ENCODE results near the gene EPHX1.

The EPHX1 gene

GRCh38 chr1:225859151-225859550 is 49.2 kb downstream of the EPHX1 start:
- Histone ChIP-seq H2BK5ac (ENCODE audit: low read length) (no peak overlapping the region), H4K5ac (ENCODE audit: low read length) (no peak overlapping the region), H3K56ac (ENCODE audit: low read length) (no peak overlapping the region), H3K27ac (ENCODE audit: low read depth, low read length) (no peak overlapping the region), H3K79me2 (ENCODE audit: control insufficient read depth, insufficient read depth, low read length) (no peaks in the 10 kb centered on the region), H2BK120ac (ENCODE audit: low read depth, low read length) (no peak overlapping the region), H3K23ac (ENCODE audit: low read length) (no peak overlapping the region), H3K79me1 (ENCODE audit: low read length) (no peaks in the 10 kb centered on the region), H3K4me2 (ENCODE audit: low read length) (no peak overlapping the region), H3K18ac (ENCODE audit: low read length) (no peak overlapping the region), H2AK5ac (ENCODE audit: low read length) (no peak overlapping the region), H4K8ac (ENCODE audit: low read depth, low read length) (no peak overlapping the region), H3K27me3 (ENCODE audit: insufficient read depth, low read length, poor library complexity) (no peaks in the 10 kb centered on the region), H2BK15ac (replicated peaks; ENCODE audit: low read depth) (no peak overlapping the region), H3K4me3 (ENCODE audit: low read length) (no peak overlapping the region), H3K4ac (ENCODE audit: low read depth, low read length) (no peak overlapping the region), H3K9ac (ENCODE audit: low read length) (no peak overlapping the region), H3K4me1 (ENCODE audit: control insufficient read depth, low read depth, low read length) (no peaks in the 10 kb centered on the region), H3K36me3 (ENCODE audit: control insufficient read depth, insufficient read depth, low read length) (peaks cover 26% of the 10 kb centered on the region)
- DNase-seq: no peak
- WGBS (ENCODE audit: extremely low coverage, insufficient coverage, low lambda C conversion rate): no CpG with 5 or more reads among the region's 5 CpGs

- Histone ChIP-seq H3K9ac (ENCODE audit: low read length) (no peak overlapping the region), H3K18ac (ENCODE audit: low read length) (no peak overlapping the region), H2AK5ac (ENCODE audit: low read length) (no peak overlapping the region), H2BK120ac (ENCODE audit: low read depth, low read length) (no peak overlapping the region), H3K4me2 (ENCODE audit: low read length) (no peak overlapping the region), H4K8ac (ENCODE audit: low read depth, low read length) (no peak overlapping the region), H3K79me1 (ENCODE audit: low read length) (no peaks in the 10 kb centered on the region), H4K5ac (ENCODE audit: low read length) (no peak overlapping the region), H3K23ac (ENCODE audit: low read length) (no peak overlapping the region), H3K56ac (ENCODE audit: low read length) (no peak overlapping the region), H3K4ac (ENCODE audit: low read depth, low read length) (no peak overlapping the region), H3K4me1 (ENCODE audit: control insufficient read depth, low read depth, low read length) (no peaks in the 10 kb centered on the region), H3K36me3 (ENCODE audit: control insufficient read depth, insufficient read depth, low read length) (peaks cover 20% of the 10 kb centered on the region), H3K27me3 (ENCODE audit: insufficient read depth, low read length, poor library complexity) (no peaks in the 10 kb centered on the region), H2BK15ac (replicated peaks; ENCODE audit: low read depth) (no peak overlapping the region), H2BK5ac (ENCODE audit: low read length) (no peak overlapping the region), H3K79me2 (ENCODE audit: control insufficient read depth, insufficient read depth, low read length) (no peaks in the 10 kb centered on the region), H3K27ac (ENCODE audit: low read depth, low read length) (no peak overlapping the region), H3K4me3 (ENCODE audit: low read length) (no peak overlapping the region)
- DNase-seq: no peak
- no CpG with 5 or more reads among the region's 5 CpGs for WGBS (ENCODE audit: extremely low coverage, insufficient coverage, low lambda C conversion rate)
Observed at GRCh38 chr1:225860107-225860506, 50.2 kb downstream of the EPHX1 start.

- H2BK15ac ChIP-seq (replicated peaks; ENCODE audit: low read depth): no peak overlapping the region
- no peak overlapping the region for H4K5ac ChIP-seq (ENCODE audit: low read length)
- H3K4me3 ChIP-seq (ENCODE audit: low read length): no peak overlapping the region
- no peak overlapping the region for H2BK120ac ChIP-seq (ENCODE audit: low read depth, low read length)
- no peak overlapping the region for H2BK5ac ChIP-seq (ENCODE audit: low read length)
- no peaks in the 10 kb centered on the region for H3K79me2 ChIP-seq (ENCODE audit: control insufficient read depth, insufficient read depth, low read length)
- no peak overlapping the region for H3K56ac ChIP-seq (ENCODE audit: low read length)
- H2AK5ac ChIP-seq (ENCODE audit: low read length): no peak overlapping the region
- H3K36me3 ChIP-seq (ENCODE audit: control insufficient read depth, insufficient read depth, low read length): peaks cover 25% of the 10 kb centered on the region
- no peaks in the 10 kb centered on the region for H3K79me1 ChIP-seq (ENCODE audit: low read length)
- H3K27ac ChIP-seq (ENCODE audit: low read depth, low read length): no peak overlapping the region
- H3K18ac ChIP-seq (ENCODE audit: low read length): no peak overlapping the region
- H3K27me3 ChIP-seq (ENCODE audit: insufficient read depth, low read length, poor library complexity): no peaks in the 10 kb centered on the region
- no peak overlapping the region for H3K9ac ChIP-seq (ENCODE audit: low read length)
- H3K4ac ChIP-seq (ENCODE audit: low read depth, low read length): no peak overlapping the region
- no CpG with 5 or more reads among the region's 7 CpGs for whole genome bisulfite sequencing (ENCODE audit: extremely low coverage, insufficient coverage, low lambda C conversion rate)
- no peak overlapping the region for H4K8ac ChIP-seq (ENCODE audit: low read depth, low read length)
- no peak for DNase-seq
- no peaks in the 10 kb centered on the region for H3K4me1 ChIP-seq (ENCODE audit: control insufficient read depth, low read depth, low read length)
- H3K23ac ChIP-seq (ENCODE audit: low read length): no peak overlapping the region
- no peak overlapping the region for H3K4me2 ChIP-seq (ENCODE audit: low read length)
Observed at GRCh38 chr1:225860876-225861441, 51.0 kb downstream of the EPHX1 start.

GRCh38 chr1:225861834-225862580 is 52.1 kb downstream of the EPHX1 start:
- Histone ChIP-seq H3K18ac (ENCODE audit: low read length) (no peak overlapping the region), H3K79me2 (ENCODE audit: control insufficient read depth, insufficient read depth, low read length) (no peaks in the 10 kb centered on the region)

GRCh38 chr1:225862581-225862950 is 52.6 kb downstream of the EPHX1 start:
- DNase-seq: no peak
- no peak overlapping the region for H3K56ac ChIP-seq (ENCODE audit: low read length)
- no peaks in the 10 kb centered on the region for H3K79me2 ChIP-seq (ENCODE audit: control insufficient read depth, insufficient read depth, low read length)
- no peaks in the 10 kb centered on the region for H3K79me1 ChIP-seq (ENCODE audit: low read length)
- H3K4me3 ChIP-seq (ENCODE audit: low read length): no peak overlapping the region
- no peaks in the 10 kb centered on the region for H3K4me1 ChIP-seq (ENCODE audit: control insufficient read depth, low read depth, low read length)
- no peak overlapping the region for H4K8ac ChIP-seq (ENCODE audit: low read depth, low read length)
- no CpG with 5 or more reads among the region's 13 CpGs for WGBS (ENCODE audit: extremely low coverage, insufficient coverage, low lambda C conversion rate)
- no peak overlapping the region for H3K4ac ChIP-seq (ENCODE audit: low read depth, low read length)
- peaks cover 31% of the 10 kb centered on the region for H3K36me3 ChIP-seq (ENCODE audit: control insufficient read depth, insufficient read depth, low read length)
- H3K27ac ChIP-seq (ENCODE audit: low read depth, low read length): no peak overlapping the region
- H3K27me3 ChIP-seq (ENCODE audit: insufficient read depth, low read length, poor library complexity): no peaks in the 10 kb centered on the region
- H3K23ac ChIP-seq (ENCODE audit: low read length): no peak overlapping the region
- H2BK15ac ChIP-seq (replicated peaks; ENCODE audit: low read depth): no peak overlapping the region
- H3K18ac ChIP-seq (ENCODE audit: low read length): no peak overlapping the region
- H2BK5ac ChIP-seq (ENCODE audit: low read length): no peak overlapping the region
- no peak overlapping the region for H4K5ac ChIP-seq (ENCODE audit: low read length)
- no peak overlapping the region for H2BK120ac ChIP-seq (ENCODE audit: low read depth, low read length)
- no peak overlapping the region for H2AK5ac ChIP-seq (ENCODE audit: low read length)
- H3K4me2 ChIP-seq (ENCODE audit: low read length): no peak overlapping the region
- H3K9ac ChIP-seq (ENCODE audit: low read length): no peak overlapping the region

More at GRCh38 chr1:225861834-225862580, 52.1 kb downstream of the EPHX1 start:
- H4K5ac ChIP-seq (ENCODE audit: low read length): no peak overlapping the region
- no peak overlapping the region for H3K56ac ChIP-seq (ENCODE audit: low read length)
- H2AK5ac ChIP-seq (ENCODE audit: low read length): no peak overlapping the region
- no peak overlapping the region for H2BK5ac ChIP-seq (ENCODE audit: low read length)
- no peak overlapping the region for H3K23ac ChIP-seq (ENCODE audit: low read length)
- no peak overlapping the region for H2BK120ac ChIP-seq (ENCODE audit: low read depth, low read length)
- H3K36me3 ChIP-seq (ENCODE audit: control insufficient read depth, insufficient read depth, low read length): peaks cover 29% of the 10 kb centered on the region
- H2BK15ac ChIP-seq (replicated peaks; ENCODE audit: low read depth): no peak overlapping the region
- no peak for DNase-seq
- WGBS (ENCODE audit: extremely low coverage, insufficient coverage, low lambda C conversion rate): no CpG with 5 or more reads among the region's 13 CpGs
- no peaks in the 10 kb centered on the region for H3K27me3 ChIP-seq (ENCODE audit: insufficient read depth, low read length, poor library complexity)
- no peak overlapping the region for H3K4ac ChIP-seq (ENCODE audit: low read depth, low read length)
- H3K9ac ChIP-seq (ENCODE audit: low read length): no peak overlapping the region
- H3K27ac ChIP-seq (ENCODE audit: low read depth, low read length): no peak overlapping the region
- H3K79me1 ChIP-seq (ENCODE audit: low read length): no peaks in the 10 kb centered on the region
- H3K4me1 ChIP-seq (ENCODE audit: control insufficient read depth, low read depth, low read length): no peaks in the 10 kb centered on the region
- H3K4me3 ChIP-seq (ENCODE audit: low read length): no peak overlapping the region
- H3K4me2 ChIP-seq (ENCODE audit: low read length): no peak overlapping the region
- H4K8ac ChIP-seq (ENCODE audit: low read depth, low read length): no peak overlapping the region

GRCh38 chr1:225863167-225863566 is 53.2 kb downstream of the EPHX1 start:
- H3K9ac ChIP-seq (ENCODE audit: low read length): no peak overlapping the region
- no peaks in the 10 kb centered on the region for H3K79me1 ChIP-seq (ENCODE audit: low read length)
- no peak overlapping the region for H2BK5ac ChIP-seq (ENCODE audit: low read length)
- no peak overlapping the region for H4K5ac ChIP-seq (ENCODE audit: low read length)
- H3K4me2 ChIP-seq (ENCODE audit: low read length): no peak overlapping the region
- no peak overlapping the region for H2BK15ac ChIP-seq (replicated peaks; ENCODE audit: low read depth)
- no peak overlapping the region for H2BK120ac ChIP-seq (ENCODE audit: low read depth, low read length)
- H3K18ac ChIP-seq (ENCODE audit: low read length): no peak overlapping the region
- no peak overlapping the region for H3K4ac ChIP-seq (ENCODE audit: low read depth, low read length)
- H2AK5ac ChIP-seq (ENCODE audit: low read length): no peak overlapping the region
- no peak overlapping the region for H3K23ac ChIP-seq (ENCODE audit: low read length)
- H3K27me3 ChIP-seq (ENCODE audit: insufficient read depth, low read length, poor library complexity): no peaks in the 10 kb centered on the region
- no peak overlapping the region for H3K27ac ChIP-seq (ENCODE audit: low read depth, low read length)
- no peak for DNase-seq
- WGBS (ENCODE audit: extremely low coverage, insufficient coverage, low lambda C conversion rate): no CpG with 5 or more reads among the region's 5 CpGs
- no peaks in the 10 kb centered on the region for H3K4me1 ChIP-seq (ENCODE audit: control insufficient read depth, low read depth, low read length)
- no peaks in the 10 kb centered on the region for H3K79me2 ChIP-seq (ENCODE audit: control insufficient read depth, insufficient read depth, low read length)
- H4K8ac ChIP-seq (ENCODE audit: low read depth, low read length): no peak overlapping the region
- no peak overlapping the region for H3K56ac ChIP-seq (ENCODE audit: low read length)
- peaks cover 31% of the 10 kb centered on the region for H3K36me3 ChIP-seq (ENCODE audit: control insufficient read depth, insufficient read depth, low read length)
- no peak overlapping the region for H3K4me3 ChIP-seq (ENCODE audit: low read length)

Measured in mesendoderm (in vitro differentiated cells).